ENCODE data around the gene SLC35E4.
"Not testable (repeated sequence)": the region's sequence is repeated elsewhere in the genome, so short reads cannot be mapped to it uniquely, and the experiment has no call there.

Gene SLC35E4

GRCh38 chr22:30611197-30611596, 24.4 kb upstream of the SLC35E4 start:
- no peak for DNase-seq (ENCODE audit: low spot score)

DNA sequence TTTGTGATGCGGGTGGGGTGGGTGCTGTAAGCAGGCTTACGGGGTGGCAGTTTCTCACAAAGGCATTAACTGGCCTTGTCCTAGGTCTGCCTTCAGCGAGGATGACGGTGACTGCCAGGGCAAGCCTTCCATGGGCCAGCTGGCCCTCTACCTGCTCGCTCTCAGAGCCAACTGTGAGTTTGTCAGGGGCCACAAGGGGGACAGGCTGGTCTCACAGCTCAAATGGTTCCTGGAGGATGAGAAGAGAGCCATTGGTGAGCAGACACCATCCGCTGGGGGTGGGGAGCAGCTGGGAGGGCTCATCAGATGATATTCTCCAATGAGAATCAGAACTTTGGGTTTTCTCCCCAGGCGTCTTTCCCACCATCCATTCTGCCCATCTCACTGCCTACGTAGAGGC, 22.8 kb upstream of the SLC35E4 start:
- no peak for DNase-seq (ENCODE audit: low spot score)

GRCh38 chr22:30614268-30614667, 21.3 kb upstream of the SLC35E4 start:
- DNase-seq (ENCODE audit: low spot score) = no peak

DNA sequence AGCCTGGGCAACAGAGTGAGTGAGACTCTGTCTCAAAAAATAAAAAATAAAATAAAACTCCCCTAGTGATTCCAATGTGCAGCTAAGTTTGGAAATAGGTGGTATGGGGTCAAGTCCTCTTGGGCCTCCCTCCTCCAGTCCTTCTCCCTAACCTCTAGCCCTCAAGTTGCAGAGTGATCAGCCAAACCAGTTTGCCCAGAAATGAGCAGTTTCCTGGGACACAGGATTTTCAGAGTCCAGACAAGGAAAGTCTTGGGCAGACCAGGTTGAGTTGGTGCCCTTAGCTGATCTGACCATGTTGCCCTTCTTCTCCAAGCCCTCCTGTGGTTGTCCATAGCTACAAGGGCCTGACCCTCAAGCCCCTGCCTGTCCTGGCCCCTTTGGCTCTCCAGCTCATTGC, 20.7 kb upstream of the SLC35E4 start:
- DNase-seq (ENCODE audit: low spot score) = no peak

DNA sequence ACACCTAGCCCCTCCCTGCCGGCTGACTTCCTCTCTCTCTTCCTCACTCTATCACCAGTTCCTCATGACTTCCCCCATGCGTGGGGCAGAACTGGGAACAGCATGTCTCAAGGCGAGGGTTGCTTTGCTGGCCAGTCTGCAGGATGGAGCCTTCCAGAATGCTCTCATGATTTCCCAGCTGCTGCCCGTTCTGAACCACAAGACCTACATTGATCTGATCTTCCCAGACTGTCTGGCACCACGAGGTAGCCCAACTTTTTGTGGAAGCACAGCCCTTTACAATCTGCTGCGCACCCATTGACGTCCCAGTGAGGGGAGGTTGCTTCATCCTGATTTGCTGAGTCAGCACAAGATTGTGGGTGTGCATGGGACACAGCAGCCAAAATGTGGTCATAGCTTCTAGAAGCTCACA, 20.0 kb upstream of the SLC35E4 start:
- no peak for DNase-seq (ENCODE audit: low spot score)

DNA sequence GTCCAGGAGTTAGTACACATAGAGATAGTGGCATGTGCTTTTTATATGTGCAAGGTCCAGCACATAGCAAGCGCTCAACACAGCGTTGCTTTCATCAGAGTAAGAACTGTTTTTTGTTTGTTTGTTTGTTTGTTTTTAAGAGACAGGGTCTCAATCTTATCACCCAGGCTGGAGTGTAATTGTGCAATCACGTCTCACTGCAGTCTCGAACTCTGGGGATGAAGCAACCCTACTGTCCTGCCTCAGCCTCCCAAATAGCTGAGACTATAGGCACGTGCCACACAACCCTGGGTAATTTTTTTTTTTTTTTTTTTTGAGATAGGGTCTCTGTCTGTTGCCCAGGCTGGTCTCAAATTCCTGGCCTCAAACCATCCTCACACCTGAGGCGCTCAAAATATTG, 17.8 kb upstream of the SLC35E4 start:
- no peak for DNase-seq (ENCODE audit: low spot score)

DNA sequence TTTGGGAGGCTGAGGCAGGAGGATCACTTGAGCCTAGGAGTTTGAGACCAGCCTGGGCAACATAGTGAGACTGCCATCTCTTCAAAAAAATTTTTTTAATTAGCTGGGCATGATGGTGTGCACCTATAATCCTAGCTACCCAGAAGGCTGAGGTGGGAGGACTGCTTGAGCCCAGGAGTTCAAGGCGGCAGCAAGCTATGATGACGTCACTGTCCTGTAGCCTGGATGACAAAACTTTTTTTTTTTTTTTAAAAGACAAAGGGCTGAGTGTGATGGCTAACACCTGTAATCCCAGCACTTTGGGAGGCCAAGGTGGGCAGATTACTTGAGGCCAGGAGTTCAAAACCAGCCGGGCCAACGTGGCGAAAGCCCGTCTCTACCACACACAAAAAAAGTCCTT, 15.7 kb upstream of the SLC35E4 start:
- not testable (repeated sequence) for DNase-seq (ENCODE audit: low spot score)

DNA sequence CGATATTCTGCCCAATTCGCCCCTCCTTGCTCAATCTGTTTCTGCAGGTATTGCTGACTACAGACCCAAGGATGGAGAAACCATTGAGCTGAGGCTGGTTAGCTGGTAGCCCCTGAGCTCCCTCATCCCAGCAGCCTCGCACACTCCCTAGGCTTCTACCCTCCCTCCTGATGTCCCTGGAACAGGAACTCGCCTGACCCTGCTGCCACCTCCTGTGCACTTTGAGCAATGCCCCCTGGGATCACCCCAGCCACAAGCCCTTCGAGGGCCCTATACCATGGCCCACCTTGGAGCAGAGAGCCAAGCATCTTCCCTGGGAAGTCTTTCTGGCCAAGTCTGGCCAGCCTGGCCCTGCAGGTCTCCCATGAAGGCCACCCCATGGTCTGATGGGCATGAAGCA, 9.2 kb upstream of the SLC35E4 start:
- DNase-seq (ENCODE audit: low spot score) = no peak

DNA sequence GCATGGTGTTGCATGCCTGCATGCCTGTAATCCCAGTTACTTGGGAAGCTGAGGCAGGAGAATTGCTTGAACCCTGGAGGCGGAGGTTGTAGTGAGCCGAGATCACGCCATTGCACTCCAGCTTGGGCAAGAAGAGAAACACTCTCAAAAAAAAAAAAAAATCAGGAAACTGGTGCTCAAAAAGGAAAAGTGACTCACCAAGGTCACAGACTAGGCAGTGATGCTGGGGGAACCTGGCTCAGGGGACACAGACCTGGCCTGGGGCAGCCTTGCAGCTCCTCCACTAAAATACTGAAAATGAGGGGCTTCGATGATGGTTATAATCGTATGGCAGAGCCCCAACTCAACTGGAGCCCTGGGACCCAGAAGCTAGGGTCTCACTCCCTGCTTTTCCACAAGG, 8.1 kb upstream of the SLC35E4 start:
- DNase-seq (ENCODE audit: low spot score) = no peak

DNA sequence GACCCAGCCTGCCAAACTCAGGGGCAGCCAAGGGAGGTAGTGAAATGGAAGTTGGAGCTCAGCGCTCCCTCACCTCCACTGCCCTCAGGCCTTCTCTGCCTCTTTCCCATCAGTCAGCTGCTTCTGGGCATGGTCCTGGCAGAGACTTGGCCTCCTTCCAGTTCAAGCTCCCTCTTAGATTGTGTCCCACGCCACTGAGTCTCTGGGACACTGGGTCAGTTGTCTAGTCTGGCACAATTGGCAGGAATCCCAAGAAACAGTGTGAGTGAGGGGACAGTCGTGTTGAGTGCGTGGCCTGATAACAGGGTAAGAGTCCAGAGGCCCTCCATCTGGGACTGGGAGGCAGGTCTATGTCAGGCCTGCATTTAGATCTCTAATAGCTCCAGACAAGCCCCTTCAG, 7.1 kb upstream of the SLC35E4 start:
- no peak for DNase-seq (ENCODE audit: low spot score)

DNA sequence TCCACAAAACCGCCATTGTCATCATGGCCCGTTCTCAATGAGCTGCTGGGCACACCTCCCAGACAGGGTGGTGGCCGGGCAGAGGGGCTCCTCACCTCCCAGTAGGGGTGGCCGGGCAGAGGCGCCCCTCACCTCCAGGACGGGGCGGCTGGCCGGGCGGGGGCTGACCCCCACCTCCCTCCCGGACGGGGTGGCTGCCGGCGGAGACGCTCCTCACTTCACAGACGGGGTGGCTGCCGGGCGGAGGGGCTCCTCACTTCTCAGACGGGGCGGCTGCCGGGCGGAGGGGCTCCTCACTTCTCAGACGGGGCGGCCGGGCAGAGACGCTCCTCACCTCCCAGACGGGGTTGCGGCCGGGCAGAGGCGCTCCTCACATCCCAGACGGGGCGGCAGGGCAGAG, 4.1 kb upstream of the SLC35E4 start:
- not testable (repeated sequence) for DNase-seq (ENCODE audit: low spot score)

- DNase-seq (ENCODE audit: low spot score) = peak; percentile 87
Observed at GRCh38 chr22:30634471-30635233, 929 bp upstream of the SLC35E4 start.

GRCh38 chr22:30636226-30637077, 871 bp downstream of the SLC35E4 start:
- DNase-seq (ENCODE audit: low spot score) = no peak

DNA sequence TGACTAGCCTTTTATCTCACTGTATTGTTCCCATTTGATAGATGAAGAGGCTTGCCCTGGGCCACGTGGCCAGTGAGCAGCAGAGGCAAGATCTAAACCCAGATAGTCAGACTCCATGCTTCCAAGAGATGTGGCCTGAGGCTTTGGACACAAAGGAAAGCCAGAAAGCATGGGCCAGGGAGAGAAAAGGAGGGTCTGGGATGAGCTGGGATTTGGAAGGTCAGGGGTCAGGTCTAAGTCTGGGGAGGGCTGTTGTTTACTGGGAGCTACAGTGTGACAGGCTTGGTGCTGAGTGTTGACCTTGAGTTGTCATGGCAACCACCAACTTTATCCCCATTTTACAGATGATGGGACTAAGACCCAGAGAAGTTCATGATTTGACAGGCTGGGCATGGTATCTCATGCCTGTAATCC, 2.1 kb downstream of the SLC35E4 start:
- no peak for DNase-seq (ENCODE audit: low spot score)

GRCh38 chr22:30640361-30640760, 4.8 kb downstream of the SLC35E4 start:
- no peak for DNase-seq (ENCODE audit: low spot score)

DNA sequence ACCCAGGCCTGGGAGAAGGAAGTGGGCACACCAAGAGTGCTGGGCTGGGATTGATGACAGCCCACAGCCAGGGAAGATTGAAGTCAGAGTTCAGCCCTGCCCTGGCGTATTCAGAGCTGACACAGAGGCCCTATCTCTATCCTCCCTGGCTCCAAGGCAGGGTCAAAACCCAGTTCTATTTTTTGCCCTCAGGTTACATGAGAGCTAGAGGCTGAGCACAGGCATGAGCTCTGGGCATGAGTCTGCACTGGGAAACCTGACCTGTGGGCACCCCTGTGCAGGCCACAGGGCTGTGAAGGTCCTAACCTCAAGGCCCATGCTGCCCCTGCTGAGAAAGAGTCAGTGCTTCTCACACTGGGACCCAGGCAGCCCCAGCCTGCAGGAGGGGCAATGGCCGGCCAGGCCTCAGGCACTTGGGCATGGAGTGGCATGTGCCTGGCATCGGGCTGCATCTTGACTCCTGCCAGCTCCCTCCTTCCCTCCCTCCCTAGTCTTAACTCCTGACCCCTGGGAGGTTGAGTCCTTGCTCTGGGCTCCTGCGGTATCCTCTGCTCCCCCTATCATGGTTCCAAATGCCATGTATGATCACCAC, 5.4 kb downstream of the SLC35E4 start:
- no peak for DNase-seq (ENCODE audit: low spot score)

GRCh38 chr22:30643055-30643875, 7.7 kb downstream of the SLC35E4 start:
- DNase-seq (ENCODE audit: low spot score) = no peak

DNA sequence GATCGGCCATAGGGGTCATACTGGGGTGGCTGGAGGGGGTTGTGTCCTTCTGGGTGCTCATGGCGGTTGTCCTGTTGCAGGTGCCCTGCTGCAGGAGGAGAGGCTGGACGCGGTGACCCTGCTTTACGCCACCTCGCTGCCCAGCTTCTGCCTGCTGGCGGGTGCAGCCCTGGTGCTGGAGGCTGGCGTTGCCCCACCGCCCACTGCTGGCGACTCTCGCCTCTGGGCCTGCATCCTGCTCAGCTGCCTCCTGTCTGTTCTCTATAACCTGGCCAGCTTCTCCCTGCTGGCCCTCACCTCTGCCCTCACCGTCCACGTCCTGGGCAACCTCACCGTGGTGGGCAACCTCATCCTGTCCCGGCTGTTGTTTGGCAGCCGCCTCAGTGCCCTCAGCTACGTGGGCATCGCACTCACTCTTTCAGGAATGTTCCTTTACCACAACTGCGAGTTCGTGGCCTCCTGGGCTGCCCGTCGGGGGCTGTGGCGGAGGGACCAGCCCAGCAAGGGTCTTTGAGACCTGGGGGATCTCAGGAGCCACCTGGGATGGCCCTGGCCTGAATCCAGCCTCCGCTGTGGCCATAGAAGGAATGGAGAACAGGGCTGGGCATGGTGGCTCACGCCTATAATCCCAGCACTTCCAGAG, 11.1 kb downstream of the SLC35E4 start:
- no peak for DNase-seq (ENCODE audit: low spot score)

- DNase-seq (ENCODE audit: low spot score) = no peak
Observed at GRCh38 chr22:30647536-30647935, 12.0 kb downstream of the SLC35E4 start.

GRCh38 chr22:30648825-30649224, 13.2 kb downstream of the SLC35E4 start:
- DNase-seq (ENCODE audit: low spot score) = no peak

DNA sequence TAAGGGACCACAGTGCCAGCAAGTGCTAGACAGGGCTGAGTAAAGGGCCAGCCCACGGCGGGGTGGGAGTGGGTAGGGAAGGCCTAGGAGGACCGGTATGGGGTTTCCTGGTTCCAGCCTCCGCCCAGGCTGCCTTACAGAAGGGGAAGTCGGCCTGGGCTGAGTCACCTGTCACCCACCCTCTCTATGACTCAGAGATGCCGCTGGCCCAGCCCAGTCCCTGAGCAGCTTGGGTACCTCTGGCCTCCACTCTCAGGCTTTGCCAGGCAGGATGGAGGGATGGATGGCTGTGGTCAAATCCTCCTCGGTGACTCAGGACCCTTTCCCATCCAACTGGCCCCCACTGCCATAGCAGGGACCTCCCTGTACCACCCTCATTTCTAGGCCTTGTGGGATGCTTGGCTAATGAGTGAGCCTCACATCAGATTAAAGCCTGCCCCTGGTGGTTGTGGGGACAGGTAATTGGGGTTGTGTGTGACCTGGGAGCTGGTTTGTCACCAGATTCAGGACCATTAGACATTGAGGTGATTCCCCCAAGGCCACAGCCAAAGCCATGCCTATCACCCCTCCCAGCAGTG, 13.9 kb downstream of the SLC35E4 start:
- no peak for DNase-seq (ENCODE audit: low spot score)
